Liver (tissue), 9 donors: ENCODE data around the gene TDRD9. TPM values are rescaled to one million over a fixed set of nuclear protein-coding genes. Genes with fewer than 3 reads are reported as not detected.

Experiments used
- DNase-seq: peaks from one replicate; pipeline ENCODE4 v3.0.0-alpha.2; 2017; ENCODE audit warnings: low spot score
- H3K27ac ChIP-seq, 2 donors: one replicate each; pipeline ENCODE4 v1.7.0; 2013; ENCODE audit warnings: inconsistent platforms in 2 of 2, low read length in 2 of 2, control low read depth in 1 of 2, low read depth in 1 of 2, mild to moderate bottlenecking in 1 of 2
- H3K27me3 ChIP-seq, 4 donors: one replicate each; pipeline versions ENCODE4 v1.6.1 to v1.7.0; 2013; ENCODE audit warnings: low read length in 3 of 4, inconsistent platforms in 1 of 4, mild to moderate bottlenecking in 1 of 4, moderate library complexity in 1 of 4; ENCODE audit not compliant: control insufficient read depth in 4 of 4, insufficient read depth in 4 of 4
- H3K36me3 ChIP-seq, 4 donors: one replicate each; pipeline versions ENCODE4 v1.6.1 to v1.7.0; 2013; ENCODE audit warnings: low read length in 3 of 4, mild to moderate bottlenecking in 3 of 4, low read depth in 1 of 4, moderate library complexity in 1 of 4; ENCODE audit not compliant: control insufficient read depth in 4 of 4, insufficient read depth in 3 of 4
- H3K4me1 ChIP-seq, 4 donors: one replicate each; pipeline versions ENCODE4 v1.6.1 to v1.7.0; 2013; ENCODE audit warnings: low read length in 3 of 4, mild to moderate bottlenecking in 3 of 4, moderate library complexity in 1 of 4; ENCODE audit not compliant: control insufficient read depth in 4 of 4, insufficient read depth in 4 of 4
- H3K4me3 ChIP-seq, 3 donors: one replicate each; pipeline versions ENCODE4 v1.6.1 to v1.7.0; 2013; ENCODE audit warnings: low read length in 3 of 3, control low read depth in 1 of 3, low read depth in 1 of 3, mild to moderate bottlenecking in 1 of 3
- H3K9ac ChIP-seq, 2 donors: one replicate each; pipeline ENCODE4 v1.7.0; 2013; ENCODE audit warnings: low read length in 2 of 2, mild to moderate bottlenecking in 2 of 2, moderate library complexity in 2 of 2, control low read depth in 1 of 2, low read depth in 1 of 2
- H3K9me3 ChIP-seq, 4 donors: one replicate each; pipeline versions ENCODE4 v1.6.1 to v1.7.0; 2013; ENCODE audit warnings: low read length in 3 of 4; ENCODE audit not compliant: control insufficient read depth in 4 of 4
- CTCF ChIP-seq: fragments of 150-350 bp; IDR thresholded peaks from 2 replicates; pipeline ENCODE4 v1.5.1; 2017; ENCODE audit warnings: improper control_type of control experiment, low read depth, low read length; ENCODE audit not compliant: missing input control
- EGR1 ChIP-seq, 2 donors: IDR thresholded peaks; 2 replicates each; pipeline ENCODE4 v1.6.1; 2016 to 2018; ENCODE audit warnings: antibody characterized with exemption in 2 of 2, low read depth in 2 of 2
- FOXA1 ChIP-seq: IDR thresholded peaks from 2 replicates; pipeline ENCODE4 v1.6.1; 2016; ENCODE audit warnings: antibody characterized with exemption
- FOXA2 ChIP-seq: IDR thresholded peaks from 2 replicates; pipeline ENCODE4 v1.6.1; 2016; ENCODE audit warnings: antibody characterized with exemption
- GABPA ChIP-seq, 2 donors: IDR thresholded peaks in 1 of 2; conservative IDR thresholded peaks in 1 of 2; 2 replicates each; pipeline ENCODE4 v1.6.1; 2016; ENCODE audit warnings: antibody characterized with exemption in 2 of 2, mild to moderate bottlenecking in 1 of 2, moderate library complexity in 1 of 2
- HNF4A ChIP-seq, 2 donors: conservative IDR thresholded peaks; 2 replicates each; pipeline ENCODE4 v1.6.1; 2016; ENCODE audit warnings: antibody characterized with exemption in 2 of 2, mild to moderate bottlenecking in 2 of 2
- HNF4G ChIP-seq: IDR thresholded peaks from 2 replicates; pipeline ENCODE4 v1.6.1; 2016; ENCODE audit warnings: antibody characterized with exemption
- JUND ChIP-seq, 2 donors: IDR thresholded peaks; 2 replicates each; pipeline ENCODE4 v1.6.1; 2016; ENCODE audit warnings: antibody characterized with exemption in 2 of 2
- MAX ChIP-seq: IDR thresholded peaks from 2 replicates; pipeline ENCODE4 v1.6.1; 2016; ENCODE audit warnings: antibody characterized with exemption
- NR2F2 ChIP-seq: IDR thresholded peaks from 2 replicates; pipeline ENCODE4 v1.6.1; 2016; ENCODE audit warnings: antibody characterized with exemption
- RAD21 ChIP-seq, 2 donors: IDR thresholded peaks; 2 replicates each; pipeline ENCODE4 v1.6.1; 2016; ENCODE audit warnings: antibody characterized with exemption in 2 of 2, mild to moderate bottlenecking in 2 of 2
- RXRA ChIP-seq, 2 donors: IDR thresholded peaks; 2 replicates each; pipeline ENCODE4 v1.6.1; 2017 to 2018; ENCODE audit warnings: antibody characterized with exemption in 2 of 2, mild to moderate bottlenecking in 1 of 2
- SP1 ChIP-seq: IDR thresholded peaks from 2 replicates; pipeline ENCODE4 v1.6.1; 2018; ENCODE audit warnings: antibody characterized with exemption, mild to moderate bottlenecking
- TAF1 ChIP-seq: conservative IDR thresholded peaks from 2 replicates; pipeline ENCODE4 v1.6.1; 2016; ENCODE audit warnings: antibody characterized with exemption, mild to moderate bottlenecking
- YY1 ChIP-seq: IDR thresholded peaks from 2 replicates; pipeline ENCODE4 v1.6.1; 2016; ENCODE audit warnings: antibody characterized with exemption, mild to moderate bottlenecking
- WGBS: extraction: QIAGEN DNeasy Blood & Tissue Kit; methylation state at CpG from one replicate; pipeline ENCODE4 v1.1.7; 2013; 5-methylcytosine and 5-hydroxymethylcytosine counted together
- polyA plus RNA-seq, 2 donors: library from polyadenylated mRNA; stranded (reverse) in 1 of 2; unstranded in 1 of 2; fragments of 200-250 nt in 1 of 2; fragments of >200 nt in 1 of 2; fragmentation: Nextera tagmentation in 1 of 2; extraction: Ambion mirVana in 1 of 2; gene quantifications; one replicate each; pipeline versions ENCODE4 v1.2.1 to v1.2.3, GENCODE V29; 2013 to 2015
- total RNA-seq, 2 donors: library from RNA; depleted of rRNA; stranded (reverse); fragments of >200 nt; gene quantifications; one replicate each; pipeline ENCODE4 v1.2.3, GENCODE V29; 2014
- TF ChIP-seq, protein P1 (sequence below): IDR thresholded peaks from 2 replicates; pipeline ENCODE4 v1.6.1; 2016; ENCODE audit warnings: antibody characterized with exemption
- TF ChIP-seq, protein P2 (sequence below): IDR thresholded peaks from 2 replicates; pipeline ENCODE4 v1.6.1; 2016; ENCODE audit warnings: antibody characterized with exemption, mild to moderate bottlenecking
- TF ChIP-seq, protein P3 (sequence below): IDR thresholded peaks from 2 replicates; pipeline ENCODE4 v1.6.1; 2016; ENCODE audit warnings: antibody characterized with exemption
- donor health status: healthy.
- donor health status: healthy.
- donor health status: healthy.
- donor health status: healthy.
- donor health status: healthy.

TDRD9 gene, protein sequence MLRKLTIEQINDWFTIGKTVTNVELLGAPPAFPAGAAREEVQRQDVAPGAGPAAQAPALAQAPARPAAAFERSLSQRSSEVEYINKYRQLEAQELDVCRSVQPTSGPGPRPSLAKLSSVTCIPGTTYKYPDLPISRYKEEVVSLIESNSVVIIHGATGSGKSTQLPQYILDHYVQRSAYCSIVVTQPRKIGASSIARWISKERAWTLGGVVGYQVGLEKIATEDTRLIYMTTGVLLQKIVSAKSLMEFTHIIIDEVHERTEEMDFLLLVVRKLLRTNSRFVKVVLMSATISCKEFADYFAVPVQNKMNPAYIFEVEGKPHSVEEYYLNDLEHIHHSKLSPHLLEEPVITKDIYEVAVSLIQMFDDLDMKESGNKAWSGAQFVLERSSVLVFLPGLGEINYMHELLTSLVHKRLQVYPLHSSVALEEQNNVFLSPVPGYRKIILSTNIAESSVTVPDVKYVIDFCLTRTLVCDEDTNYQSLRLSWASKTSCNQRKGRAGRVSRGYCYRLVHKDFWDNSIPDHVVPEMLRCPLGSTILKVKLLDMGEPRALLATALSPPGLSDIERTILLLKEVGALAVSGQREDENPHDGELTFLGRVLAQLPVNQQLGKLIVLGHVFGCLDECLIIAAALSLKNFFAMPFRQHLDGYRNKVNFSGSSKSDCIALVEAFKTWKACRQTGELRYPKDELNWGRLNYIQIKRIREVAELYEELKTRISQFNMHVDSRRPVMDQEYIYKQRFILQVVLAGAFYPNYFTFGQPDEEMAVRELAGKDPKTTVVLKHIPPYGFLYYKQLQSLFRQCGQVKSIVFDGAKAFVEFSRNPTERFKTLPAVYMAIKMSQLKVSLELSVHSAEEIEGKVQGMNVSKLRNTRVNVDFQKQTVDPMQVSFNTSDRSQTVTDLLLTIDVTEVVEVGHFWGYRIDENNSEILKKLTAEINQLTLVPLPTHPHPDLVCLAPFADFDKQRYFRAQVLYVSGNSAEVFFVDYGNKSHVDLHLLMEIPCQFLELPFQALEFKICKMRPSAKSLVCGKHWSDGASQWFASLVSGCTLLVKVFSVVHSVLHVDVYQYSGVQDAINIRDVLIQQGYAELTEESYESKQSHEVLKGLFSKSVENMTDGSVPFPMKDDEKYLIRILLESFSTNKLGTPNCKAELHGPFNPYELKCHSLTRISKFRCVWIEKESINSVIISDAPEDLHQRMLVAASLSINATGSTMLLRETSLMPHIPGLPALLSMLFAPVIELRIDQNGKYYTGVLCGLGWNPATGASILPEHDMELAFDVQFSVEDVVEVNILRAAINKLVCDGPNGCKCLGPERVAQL (N-terminal part only)
- total RNA-seq: 1 to 10 TPM in 1 of 2 donors, under 1 TPM in 1; 0.56 to 1.0 TPM
- under 1 TPM; 0.12 to 0.36 TPM for polyA plus RNA-seq

DNA sequence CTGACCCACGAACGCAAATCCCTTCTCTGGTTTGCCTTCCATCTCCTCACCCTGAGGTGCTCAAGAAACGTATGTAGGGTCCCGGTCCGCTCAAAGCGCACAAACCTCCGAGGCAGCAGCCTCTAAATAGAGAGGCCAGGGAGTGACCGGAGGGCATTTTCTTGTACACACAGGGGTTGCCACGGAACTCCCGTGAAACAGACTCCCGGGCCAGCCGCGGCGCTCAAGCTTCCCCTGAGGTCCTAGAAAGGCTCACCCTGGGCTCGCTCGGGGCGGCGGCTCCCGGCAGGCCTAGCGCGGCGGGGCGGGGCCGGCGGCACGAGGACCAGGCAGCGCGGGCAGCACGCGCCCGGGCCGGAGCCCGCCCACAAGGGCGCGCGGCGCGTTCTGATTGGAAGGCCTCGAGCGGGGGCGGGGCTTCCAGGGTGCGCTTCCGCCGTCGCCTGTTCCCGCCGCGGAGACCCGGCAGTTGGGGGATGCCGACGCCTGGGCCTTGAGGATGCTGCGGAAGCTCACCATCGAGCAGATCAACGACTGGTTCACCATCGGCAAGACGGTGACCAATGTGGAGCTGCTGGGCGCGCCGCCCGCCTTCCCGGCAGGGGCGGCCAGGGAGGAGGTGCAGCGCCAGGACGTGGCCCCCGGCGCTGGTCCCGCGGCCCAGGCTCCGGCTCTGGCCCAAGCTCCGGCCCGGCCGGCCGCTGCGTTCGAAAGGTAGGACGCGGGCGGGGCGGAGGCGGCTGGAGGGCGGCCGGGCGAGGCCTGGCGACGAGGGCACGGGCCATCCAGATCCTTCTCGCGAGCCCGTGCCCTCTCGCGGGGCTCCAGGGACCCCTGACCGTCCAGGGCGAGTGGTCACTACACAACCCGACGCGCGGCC lies at the start of gene TDRD9:
Gene TDRD9 (plus strand): TSS at position 446 of the 880 bp plus-strand sequence. CDS start 54 bp downstream, at position 500.
- Histone ChIP-seq H3K27me3 (no peaks in the 10 kb centered on the region), H3K9me3 (peaks cover 0 to 2% (median 0%) of the 10 kb centered on the region in 4 donors), H3K36me3 (no peaks in the 10 kb centered on the region), H3K4me3 (no peak within 1 kb of the TSS), H3K4me1 (no peaks in the 10 kb centered on the region), H3K9ac (no peak within 1 kb of the TSS), H3K27ac (no peak within 1 kb of the TSS)
- no peak for TF ChIP-seq CTCF
- TF ChIP-seq FOXA2: no peak
- no peak for TF ChIP-seq GABPA (IDR thresholded peaks at IDR 0.05 in 1 of 2, conservative IDR thresholded peaks at IDR 0.05 in 1 of 2)
- TF ChIP-seq YY1: no peak
- no peak for TF ChIP-seq SP1
- no peak for TF ChIP-seq NR2F2
- no peak for TF ChIP-seq JUND (IDR thresholded peaks at IDR 0.05)
- TF ChIP-seq, protein P1, sequence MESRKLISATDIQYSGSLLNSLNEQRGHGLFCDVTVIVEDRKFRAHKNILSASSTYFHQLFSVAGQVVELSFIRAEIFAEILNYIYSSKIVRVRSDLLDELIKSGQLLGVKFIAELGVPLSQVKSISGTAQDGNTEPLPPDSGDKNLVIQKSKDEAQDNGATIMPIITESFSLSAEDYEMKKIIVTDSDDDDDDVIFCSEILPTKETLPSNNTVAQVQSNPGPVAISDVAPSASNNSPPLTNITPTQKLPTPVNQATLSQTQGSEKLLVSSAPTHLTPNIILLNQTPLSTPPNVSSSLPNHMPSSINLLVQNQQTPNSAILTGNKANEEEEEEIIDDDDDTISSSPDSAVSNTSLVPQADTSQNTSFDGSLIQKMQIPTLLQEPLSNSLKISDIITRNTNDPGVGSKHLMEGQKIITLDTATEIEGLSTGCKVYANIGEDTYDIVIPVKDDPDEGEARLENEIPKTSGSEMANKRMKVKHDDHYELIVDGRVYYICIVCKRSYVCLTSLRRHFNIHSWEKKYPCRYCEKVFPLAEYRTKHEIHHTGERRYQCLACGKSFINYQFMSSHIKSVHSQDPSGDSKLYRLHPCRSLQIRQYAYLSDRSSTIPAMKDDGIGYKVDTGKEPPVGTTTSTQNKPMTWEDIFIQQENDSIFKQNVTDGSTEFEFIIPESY: no peak
- no peak for TF ChIP-seq TAF1
- TF ChIP-seq, protein P2, sequence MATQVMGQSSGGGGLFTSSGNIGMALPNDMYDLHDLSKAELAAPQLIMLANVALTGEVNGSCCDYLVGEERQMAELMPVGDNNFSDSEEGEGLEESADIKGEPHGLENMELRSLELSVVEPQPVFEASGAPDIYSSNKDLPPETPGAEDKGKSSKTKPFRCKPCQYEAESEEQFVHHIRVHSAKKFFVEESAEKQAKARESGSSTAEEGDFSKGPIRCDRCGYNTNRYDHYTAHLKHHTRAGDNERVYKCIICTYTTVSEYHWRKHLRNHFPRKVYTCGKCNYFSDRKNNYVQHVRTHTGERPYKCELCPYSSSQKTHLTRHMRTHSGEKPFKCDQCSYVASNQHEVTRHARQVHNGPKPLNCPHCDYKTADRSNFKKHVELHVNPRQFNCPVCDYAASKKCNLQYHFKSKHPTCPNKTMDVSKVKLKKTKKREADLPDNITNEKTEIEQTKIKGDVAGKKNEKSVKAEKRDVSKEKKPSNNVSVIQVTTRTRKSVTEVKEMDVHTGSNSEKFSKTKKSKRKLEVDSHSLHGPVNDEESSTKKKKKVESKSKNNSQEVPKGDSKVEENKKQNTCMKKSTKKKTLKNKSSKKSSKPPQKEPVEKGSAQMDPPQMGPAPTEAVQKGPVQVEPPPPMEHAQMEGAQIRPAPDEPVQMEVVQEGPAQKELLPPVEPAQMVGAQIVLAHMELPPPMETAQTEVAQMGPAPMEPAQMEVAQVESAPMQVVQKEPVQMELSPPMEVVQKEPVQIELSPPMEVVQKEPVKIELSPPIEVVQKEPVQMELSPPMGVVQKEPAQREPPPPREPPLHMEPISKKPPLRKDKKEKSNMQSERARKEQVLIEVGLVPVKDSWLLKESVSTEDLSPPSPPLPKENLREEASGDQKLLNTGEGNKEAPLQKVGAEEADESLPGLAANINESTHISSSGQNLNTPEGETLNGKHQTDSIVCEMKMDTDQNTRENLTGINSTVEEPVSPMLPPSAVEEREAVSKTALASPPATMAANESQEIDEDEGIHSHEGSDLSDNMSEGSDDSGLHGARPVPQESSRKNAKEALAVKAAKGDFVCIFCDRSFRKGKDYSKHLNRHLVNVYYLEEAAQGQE: no peak
- TF ChIP-seq, protein P3, sequence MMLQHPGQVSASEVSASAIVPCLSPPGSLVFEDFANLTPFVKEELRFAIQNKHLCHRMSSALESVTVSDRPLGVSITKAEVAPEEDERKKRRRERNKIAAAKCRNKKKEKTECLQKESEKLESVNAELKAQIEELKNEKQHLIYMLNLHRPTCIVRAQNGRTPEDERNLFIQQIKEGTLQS: no peak
- no peak for TF ChIP-seq HNF4G
- no peak for TF ChIP-seq RAD21 (IDR thresholded peaks at IDR 0.05)
- TF ChIP-seq EGR1 (IDR thresholded peaks at IDR 0.05; ENCODE audit: low read depth in 2 of 2): no peak
- TF ChIP-seq HNF4A (conservative IDR thresholded peaks at IDR 0.05): no peak
- no peak for TF ChIP-seq MAX
- no peak for TF ChIP-seq RXRA (IDR thresholded peaks at IDR 0.05)
- no peak for TF ChIP-seq FOXA1
- DNase-seq: no peak
- 66% methylated on average over 97 of the region's 97 CpGs for WGBS
